Measurements from ENCODE around the gene AHCYL2. TPM values are rescaled to one million over a fixed set of nuclear protein-coding genes. Genes with fewer than 3 reads are reported as not detected.

The AHCYL2 gene
- total and polyA plus RNA-seq, 2 of the 8 experiments (the other 6 are each of a cell fraction or from before 2014, with no cell fraction given) = 20.7 to 25.4 TPM

DNA sequence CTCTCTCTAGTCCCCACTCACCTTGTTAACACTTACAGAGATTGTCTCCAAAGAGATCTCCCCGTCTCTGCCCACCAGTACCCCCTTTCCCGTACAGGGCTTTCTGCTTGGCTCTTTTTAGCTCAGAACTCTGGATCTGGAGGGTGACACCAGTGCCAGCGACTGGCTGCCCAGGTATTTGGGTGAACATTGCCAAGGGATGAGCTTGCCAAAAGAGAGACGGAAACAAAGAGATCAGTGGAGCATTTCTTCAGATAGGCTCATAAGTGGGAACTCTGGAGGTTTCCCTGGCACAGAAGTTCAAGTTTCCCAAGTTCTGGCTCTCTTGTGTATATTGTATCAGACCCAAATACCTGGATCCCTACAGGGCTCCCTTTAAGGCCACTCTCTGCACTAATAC, 239.4 kb downstream of the AHCYL2 start (continued):
- no peak for TF ChIP-seq CHD7 (IDR thresholded peaks at IDR 0.05; ENCODE audit: insufficient replicate concordance, low read length)
- no peak for TF ChIP-seq KDM5A (IDR thresholded peaks at IDR 0.05; ENCODE audit: low read length)
- TF ChIP-seq POLR2A (IDR thresholded peaks at IDR 0.05; ENCODE audit: control extremely low read depth in 1 of 2, low read depth in 2 of 2, low read length in 2 of 2) = no peak
